Measurements from ENCODE around the gene GTF3A. TPM values are rescaled to one million over a fixed set of nuclear protein-coding genes. Genes with fewer than 3 reads are reported as not detected.

The GTF3A gene
- total RNA-seq, 1 experiment from 2014 or later = 88.7 TPM

DNA sequence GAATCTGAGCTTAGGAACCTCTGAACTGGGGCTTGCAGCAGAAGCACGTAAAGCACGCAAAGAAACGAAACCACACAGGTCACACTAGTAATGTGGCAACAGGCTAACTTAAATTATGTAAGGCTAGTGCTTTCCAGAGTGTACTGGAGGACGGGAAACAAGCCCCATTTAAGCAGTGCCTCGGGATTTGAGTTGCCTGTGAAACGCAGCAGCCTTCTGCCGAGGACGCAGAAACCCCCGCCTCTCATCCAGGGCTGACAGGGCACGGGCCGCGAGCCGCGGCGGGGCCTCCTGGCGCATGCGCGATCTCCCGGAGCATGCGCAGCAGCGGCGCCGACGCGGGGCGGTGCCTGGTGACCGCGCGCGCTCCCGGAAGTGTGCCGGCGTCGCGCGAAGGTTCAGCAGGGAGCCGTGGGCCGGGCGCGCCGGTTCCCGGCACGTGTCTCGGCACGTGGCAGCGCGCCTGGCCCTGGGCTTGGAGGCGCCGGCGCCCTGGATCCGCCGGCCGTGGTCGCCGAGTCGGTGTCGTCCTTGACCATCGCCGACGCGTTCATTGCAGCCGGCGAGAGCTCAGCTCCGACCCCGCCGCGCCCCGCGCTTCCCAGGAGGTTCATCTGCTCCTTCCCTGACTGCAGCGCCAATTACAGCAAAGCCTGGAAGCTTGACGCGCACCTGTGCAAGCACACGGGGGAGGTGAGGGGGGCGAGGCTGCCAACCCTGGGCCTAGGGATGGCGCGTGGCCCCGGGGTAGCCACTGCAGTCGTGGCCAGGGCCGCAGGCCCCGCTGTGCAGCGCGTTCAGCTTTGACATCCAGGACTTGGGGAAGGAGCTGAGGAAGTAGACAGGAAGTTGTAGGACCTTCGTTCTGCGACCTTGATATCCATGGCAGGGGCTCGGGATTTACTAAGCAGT lies at the start of gene GTF3A (continued):
- TF ChIP-seq, protein P1, sequence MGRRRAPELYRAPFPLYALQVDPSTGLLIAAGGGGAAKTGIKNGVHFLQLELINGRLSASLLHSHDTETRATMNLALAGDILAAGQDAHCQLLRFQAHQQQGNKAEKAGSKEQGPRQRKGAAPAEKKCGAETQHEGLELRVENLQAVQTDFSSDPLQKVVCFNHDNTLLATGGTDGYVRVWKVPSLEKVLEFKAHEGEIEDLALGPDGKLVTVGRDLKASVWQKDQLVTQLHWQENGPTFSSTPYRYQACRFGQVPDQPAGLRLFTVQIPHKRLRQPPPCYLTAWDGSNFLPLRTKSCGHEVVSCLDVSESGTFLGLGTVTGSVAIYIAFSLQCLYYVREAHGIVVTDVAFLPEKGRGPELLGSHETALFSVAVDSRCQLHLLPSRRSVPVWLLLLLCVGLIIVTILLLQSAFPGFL (CRISPR knock-in tag; IDR thresholded peaks at IDR 0.05; ENCODE audit: borderline replicate concordance) = peak; percentile 88; the same call in 1 of the 2 replicates
- TF ChIP-seq FOXP1 (CRISPR knock-in tag; IDR thresholded peaks at IDR 0.05; ENCODE audit: borderline replicate concordance) (peak; percentile 99), SMAD4 (CRISPR knock-in tag; IDR thresholded peaks at IDR 0.05) (peak; percentile 49; the same call in 1 of the 2 replicates), ZNF219 (CRISPR knock-in tag; IDR thresholded peaks at IDR 0.05; ENCODE audit: borderline replicate concordance) (peak; percentile 94), ETV6 (CRISPR knock-in tag; IDR thresholded peaks at IDR 0.05) (peak; percentile 99), ZNF396 (CRISPR knock-in tag; IDR thresholded peaks at IDR 0.05; ENCODE audit: borderline replicate concordance) (no peak), SMAD3 (CRISPR knock-in tag; IDR thresholded peaks at IDR 0.05; ENCODE audit: borderline replicate concordance) (peak; percentile 80; the same call in 1 of the 2 replicates), ZNF671 (CRISPR knock-in tag; IDR thresholded peaks at IDR 0.05) (no peak), GTF2I (CRISPR knock-in tag; conservative IDR thresholded peaks at IDR 0.05) (no peak), TCF7 (CRISPR knock-in tag; IDR thresholded peaks at IDR 0.05; ENCODE audit: low read depth) (peak; percentile 95; the same call in 1 of the 2 replicates), NR2C2 (CRISPR knock-in tag; IDR thresholded peaks at IDR 0.05) (peak; percentile 61; the same call in 1 of the 2 replicates), NR3C1 (CRISPR knock-in tag; conservative IDR thresholded peaks at IDR 0.05; ENCODE audit: low read depth) (0 out of 2 replicates have a peak, but pooled peaks have one; percentile 81), EMX1 (CRISPR knock-in tag; IDR thresholded peaks at IDR 0.05) (no peak), ZBTB21 (CRISPR knock-in tag; IDR thresholded peaks at IDR 0.05; ENCODE audit: borderline replicate concordance) (peak; percentile 90), ZNF423 (CRISPR knock-in tag; IDR thresholded peaks at IDR 0.05) (no peak), TEAD1 (CRISPR knock-in tag; IDR thresholded peaks at IDR 0.05) (peak; percentile 96; the same call in 1 of the 2 replicates), HMGA2 (CRISPR knock-in tag; IDR thresholded peaks at IDR 0.05) (no peak), FOXK1 (CRISPR knock-in tag; IDR thresholded peaks at IDR 0.05) (peak; percentile 95), IRF2 (CRISPR knock-in tag; IDR thresholded peaks at IDR 0.05; ENCODE audit: borderline replicate concordance, low read depth) (peak; percentile 78; the same call in 1 of the 2 replicates)
- TF ChIP-seq, protein P2, sequence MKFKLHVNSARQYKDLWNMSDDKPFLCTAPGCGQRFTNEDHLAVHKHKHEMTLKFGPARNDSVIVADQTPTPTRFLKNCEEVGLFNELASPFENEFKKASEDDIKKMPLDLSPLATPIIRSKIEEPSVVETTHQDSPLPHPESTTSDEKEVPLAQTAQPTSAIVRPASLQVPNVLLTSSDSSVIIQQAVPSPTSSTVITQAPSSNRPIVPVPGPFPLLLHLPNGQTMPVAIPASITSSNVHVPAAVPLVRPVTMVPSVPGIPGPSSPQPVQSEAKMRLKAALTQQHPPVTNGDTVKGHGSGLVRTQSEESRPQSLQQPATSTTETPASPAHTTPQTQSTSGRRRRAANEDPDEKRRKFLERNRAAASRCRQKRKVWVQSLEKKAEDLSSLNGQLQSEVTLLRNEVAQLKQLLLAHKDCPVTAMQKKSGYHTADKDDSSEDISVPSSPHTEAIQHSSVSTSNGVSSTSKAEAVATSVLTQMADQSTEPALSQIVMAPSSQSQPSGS (CRISPR knock-in tag; IDR thresholded peaks at IDR 0.05; ENCODE audit: borderline replicate concordance, low read depth) = peak; percentile 82; the same call in 1 of the 2 replicates
- TF ChIP-seq, protein P3, sequence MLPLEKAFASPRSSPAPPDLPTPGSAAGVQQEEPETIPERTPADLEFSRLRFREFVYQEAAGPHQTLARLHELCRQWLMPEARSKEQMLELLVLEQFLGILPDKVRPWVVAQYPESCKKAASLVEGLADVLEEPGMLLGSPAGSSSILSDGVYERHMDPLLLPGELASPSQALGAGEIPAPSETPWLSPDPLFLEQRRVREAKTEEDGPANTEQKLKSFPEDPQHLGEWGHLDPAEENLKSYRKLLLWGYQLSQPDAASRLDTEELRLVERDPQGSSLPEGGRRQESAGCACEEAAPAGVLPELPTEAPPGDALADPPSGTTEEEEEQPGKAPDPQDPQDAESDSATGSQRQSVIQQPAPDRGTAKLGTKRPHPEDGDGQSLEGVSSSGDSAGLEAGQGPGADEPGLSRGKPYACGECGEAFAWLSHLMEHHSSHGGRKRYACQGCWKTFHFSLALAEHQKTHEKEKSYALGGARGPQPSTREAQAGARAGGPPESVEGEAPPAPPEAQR (CRISPR knock-in tag; IDR thresholded peaks at IDR 0.05) = no peak
- TF ChIP-seq, protein P4, sequence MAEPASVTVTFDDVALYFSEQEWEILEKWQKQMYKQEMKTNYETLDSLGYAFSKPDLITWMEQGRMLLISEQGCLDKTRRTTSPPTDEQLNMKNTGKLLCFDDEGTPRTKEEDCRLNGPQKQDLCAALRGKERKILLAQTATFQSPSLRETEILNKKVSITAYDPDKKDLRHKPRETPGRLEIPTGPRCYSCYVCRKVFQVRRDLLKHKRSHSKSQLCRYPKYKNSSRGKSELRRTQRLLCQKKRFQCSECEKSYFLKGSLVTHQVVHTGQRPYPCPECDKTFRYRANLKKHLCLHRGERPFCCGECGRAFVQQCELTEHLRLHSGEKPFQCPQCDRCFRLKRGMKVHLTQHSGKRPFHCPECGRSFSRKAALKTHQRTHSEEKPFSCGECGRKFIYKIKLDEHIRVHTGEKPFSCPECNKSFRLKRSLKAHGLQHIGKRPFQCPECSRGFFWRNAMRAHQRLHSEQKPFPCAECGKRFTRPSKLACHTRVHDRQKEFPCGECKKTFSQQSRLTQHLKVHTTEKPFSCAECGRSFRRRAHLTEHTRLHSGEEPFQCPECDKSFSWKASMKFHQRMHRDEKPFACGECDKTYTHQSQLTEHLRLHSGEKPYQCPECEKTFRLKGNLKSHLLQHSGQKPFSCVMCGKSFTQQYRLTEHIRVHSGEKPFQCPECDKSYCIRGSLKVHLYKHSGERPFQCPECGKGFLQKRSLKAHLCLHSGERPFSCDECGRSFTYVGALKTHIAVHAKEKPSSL (CRISPR knock-in tag; conservative IDR thresholded peaks at IDR 0.05) = no peak
- TF ChIP-seq, protein P5, sequence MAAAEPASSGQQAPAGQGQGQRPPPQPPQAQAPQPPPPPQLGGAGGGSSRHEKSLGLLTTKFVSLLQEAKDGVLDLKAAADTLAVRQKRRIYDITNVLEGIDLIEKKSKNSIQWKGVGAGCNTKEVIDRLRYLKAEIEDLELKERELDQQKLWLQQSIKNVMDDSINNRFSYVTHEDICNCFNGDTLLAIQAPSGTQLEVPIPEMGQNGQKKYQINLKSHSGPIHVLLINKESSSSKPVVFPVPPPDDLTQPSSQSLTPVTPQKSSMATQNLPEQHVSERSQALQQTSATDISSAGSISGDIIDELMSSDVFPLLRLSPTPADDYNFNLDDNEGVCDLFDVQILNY (CRISPR knock-in tag; IDR thresholded peaks at IDR 0.05) = peak; percentile 96
- TF ChIP-seq, protein P6, sequence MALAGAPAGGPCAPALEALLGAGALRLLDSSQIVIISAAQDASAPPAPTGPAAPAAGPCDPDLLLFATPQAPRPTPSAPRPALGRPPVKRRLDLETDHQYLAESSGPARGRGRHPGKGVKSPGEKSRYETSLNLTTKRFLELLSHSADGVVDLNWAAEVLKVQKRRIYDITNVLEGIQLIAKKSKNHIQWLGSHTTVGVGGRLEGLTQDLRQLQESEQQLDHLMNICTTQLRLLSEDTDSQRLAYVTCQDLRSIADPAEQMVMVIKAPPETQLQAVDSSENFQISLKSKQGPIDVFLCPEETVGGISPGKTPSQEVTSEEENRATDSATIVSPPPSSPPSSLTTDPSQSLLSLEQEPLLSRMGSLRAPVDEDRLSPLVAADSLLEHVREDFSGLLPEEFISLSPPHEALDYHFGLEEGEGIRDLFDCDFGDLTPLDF (CRISPR knock-in tag; IDR thresholded peaks at IDR 0.05) = peak; percentile 69
- TF ChIP-seq, protein P7, sequence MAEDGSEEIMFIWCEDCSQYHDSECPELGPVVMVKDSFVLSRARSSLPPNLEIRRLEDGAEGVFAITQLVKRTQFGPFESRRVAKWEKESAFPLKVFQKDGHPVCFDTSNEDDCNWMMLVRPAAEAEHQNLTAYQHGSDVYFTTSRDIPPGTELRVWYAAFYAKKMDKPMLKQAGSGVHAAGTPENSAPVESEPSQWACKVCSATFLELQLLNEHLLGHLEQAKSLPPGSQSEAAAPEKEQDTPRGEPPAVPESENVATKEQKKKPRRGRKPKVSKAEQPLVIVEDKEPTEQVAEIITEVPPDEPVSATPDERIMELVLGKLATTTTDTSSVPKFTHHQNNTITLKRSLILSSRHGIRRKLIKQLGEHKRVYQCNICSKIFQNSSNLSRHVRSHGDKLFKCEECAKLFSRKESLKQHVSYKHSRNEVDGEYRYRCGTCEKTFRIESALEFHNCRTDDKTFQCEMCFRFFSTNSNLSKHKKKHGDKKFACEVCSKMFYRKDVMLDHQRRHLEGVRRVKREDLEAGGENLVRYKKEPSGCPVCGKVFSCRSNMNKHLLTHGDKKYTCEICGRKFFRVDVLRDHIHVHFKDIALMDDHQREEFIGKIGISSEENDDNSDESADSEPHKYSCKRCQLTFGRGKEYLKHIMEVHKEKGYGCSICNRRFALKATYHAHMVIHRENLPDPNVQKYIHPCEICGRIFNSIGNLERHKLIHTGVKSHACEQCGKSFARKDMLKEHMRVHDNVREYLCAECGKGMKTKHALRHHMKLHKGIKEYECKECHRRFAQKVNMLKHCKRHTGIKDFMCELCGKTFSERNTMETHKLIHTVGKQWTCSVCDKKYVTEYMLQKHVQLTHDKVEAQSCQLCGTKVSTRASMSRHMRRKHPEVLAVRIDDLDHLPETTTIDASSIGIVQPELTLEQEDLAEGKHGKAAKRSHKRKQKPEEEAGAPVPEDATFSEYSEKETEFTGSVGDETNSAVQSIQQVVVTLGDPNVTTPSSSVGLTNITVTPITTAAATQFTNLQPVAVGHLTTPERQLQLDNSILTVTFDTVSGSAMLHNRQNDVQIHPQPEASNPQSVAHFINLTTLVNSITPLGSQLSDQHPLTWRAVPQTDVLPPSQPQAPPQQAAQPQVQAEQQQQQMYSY (CRISPR knock-in tag; IDR thresholded peaks at IDR 0.05) = peak; percentile 68
- TF ChIP-seq, protein P8, sequence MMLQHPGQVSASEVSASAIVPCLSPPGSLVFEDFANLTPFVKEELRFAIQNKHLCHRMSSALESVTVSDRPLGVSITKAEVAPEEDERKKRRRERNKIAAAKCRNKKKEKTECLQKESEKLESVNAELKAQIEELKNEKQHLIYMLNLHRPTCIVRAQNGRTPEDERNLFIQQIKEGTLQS (CRISPR knock-in tag; conservative IDR thresholded peaks at IDR 0.05) = no peak

All from WTC11 (cell line).